Endothelial cell of hepatic sinusoid (primary cell): Measurements from ENCODE around the gene ABL2.

Experiments
- in situ Hi-C: cut with HindIII; loops from 2 replicates; pipeline ENCODE4 v1.10.0; 2017; ENCODE audit warnings: low sequenced_read_pairs

ABL2 gene

GRCh38 chr1:179141592-179142251, 87.8 kb downstream of the ABL2 start:
- in situ Hi-C loops = loop anchor here (25.0 kb wide), 1 partner anchor 146 kb away; the partner anchor contains the start of gene SOAT1

- in situ Hi-C loops = loop anchor here (25.0 kb wide), 1 partner anchor 149 kb away; the partner anchor contains the start of gene SOAT1
These were observed 90.7 kb downstream of the ABL2 start for GRCh38 chr1:179138755-179139154.

- in situ Hi-C loops = loop anchor here (25.0 kb wide), 1 partner anchor 150 kb away; the partner anchor contains the start of gene SOAT1
These were observed 91.7 kb downstream of the ABL2 start for GRCh38 chr1:179137617-179138255.

DNA sequence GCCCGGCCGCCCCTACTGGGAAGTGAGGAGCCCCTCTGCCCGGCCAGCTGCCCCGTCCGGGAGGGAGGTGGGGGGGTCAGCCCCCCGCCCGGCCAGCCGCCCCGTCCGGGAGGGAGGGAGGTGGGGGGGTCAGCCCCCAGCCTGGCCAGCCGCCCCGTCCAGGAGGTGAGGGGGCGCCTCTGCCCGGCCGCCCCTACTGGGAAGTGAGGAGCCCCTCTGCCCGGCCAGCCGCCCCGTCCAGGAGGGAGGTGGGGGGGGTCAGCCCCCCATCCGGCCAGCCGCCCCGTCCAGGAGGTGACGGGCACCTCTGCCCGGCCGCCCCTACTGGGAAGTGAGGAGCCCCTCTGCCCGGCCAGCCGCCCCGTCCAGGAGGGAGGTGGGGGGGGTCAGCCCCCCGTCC, 93.8 kb downstream of the ABL2 start:
- in situ Hi-C loops = loop anchor here (25.0 kb wide), 1 partner anchor 152 kb away; the partner anchor contains the start of gene SOAT1

- in situ Hi-C loops = loop anchor here (25.0 kb wide), 1 partner anchor 152 kb away; the partner anchor contains the start of gene SOAT1
These were observed 94.3 kb downstream of the ABL2 start for GRCh38 chr1:179135168-179135567.

- in situ Hi-C loops = loop anchor here (25.0 kb wide), 1 partner anchor 157 kb away; the partner anchor contains the start of gene SOAT1
These were observed 99.6 kb downstream of the ABL2 start for GRCh38 chr1:179129702-179130473.

GRCh38 chr1:179128520-179128919, 101.0 kb downstream of the ABL2 start:
- in situ Hi-C loops = loop anchor here (25.0 kb wide), 1 partner anchor 159 kb away; the partner anchor contains the start of gene SOAT1

- in situ Hi-C loops = loop anchor here (25.0 kb wide), 1 partner anchor 160 kb away; the partner anchor contains the start of gene SOAT1
These were observed 102.1 kb downstream of the ABL2 start for GRCh38 chr1:179127163-179127895.

DNA sequence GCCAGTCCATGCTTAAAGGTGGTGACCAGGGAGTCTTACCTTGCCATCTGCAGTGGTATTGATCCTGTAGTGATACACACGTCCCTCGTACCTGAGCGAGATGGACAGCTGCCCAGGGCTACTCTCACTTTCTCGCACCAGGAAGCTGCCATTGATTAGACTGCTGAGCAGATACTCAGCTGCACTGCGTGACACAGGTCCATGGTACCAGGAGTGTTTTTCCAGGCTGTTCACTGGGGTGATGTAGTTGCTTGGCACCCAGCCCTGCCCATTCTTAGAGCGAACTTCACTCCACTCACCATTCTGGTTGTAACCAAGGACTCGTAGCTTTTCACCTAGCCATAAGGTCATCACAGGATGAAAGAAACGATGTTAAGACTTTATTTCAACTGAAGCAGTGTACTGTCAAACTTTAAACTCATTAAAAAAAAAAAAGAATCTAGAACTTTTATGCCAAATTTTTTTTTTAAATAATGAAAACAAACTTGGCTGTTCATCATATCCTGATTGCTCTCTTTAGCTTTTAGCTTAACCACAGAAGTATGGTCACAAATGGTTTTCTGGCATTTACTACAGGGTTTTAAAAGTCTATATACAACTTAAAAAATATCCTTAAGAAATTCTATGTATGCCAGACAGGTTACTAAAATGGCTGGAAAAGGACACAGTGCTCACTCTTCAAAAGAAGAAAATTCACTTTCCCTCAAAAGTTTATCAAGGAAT, 103.0 kb downstream of the ABL2 start:
- in situ Hi-C loops = loop anchor here (25.0 kb wide), 1 partner anchor 161 kb away; the partner anchor contains the start of gene SOAT1

DNA sequence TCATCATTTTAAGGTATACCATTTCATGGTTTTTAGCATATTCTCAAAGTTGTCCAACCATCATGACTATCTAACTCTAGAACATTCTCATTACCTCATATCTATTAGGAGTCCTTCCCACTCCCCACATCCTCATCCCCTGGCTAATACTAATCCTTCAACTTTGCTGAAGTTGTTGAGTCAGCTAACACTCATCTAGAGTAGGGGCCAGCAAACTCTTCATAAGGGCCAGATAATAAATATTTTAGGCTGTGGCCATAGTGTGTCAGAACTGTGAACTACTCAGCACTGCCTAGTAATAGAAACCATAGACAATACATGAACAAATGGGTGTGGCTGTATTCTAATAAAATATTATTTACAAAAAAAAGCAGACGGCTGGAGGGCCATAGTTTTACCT, 104.6 kb downstream of the ABL2 start:
- in situ Hi-C loops = loop anchor here (5.0 to 25.0 kb wide), 3 partner anchors 52 to 237 kb away; partner anchors contain the start of genes AXDND1 and SOAT1

DNA sequence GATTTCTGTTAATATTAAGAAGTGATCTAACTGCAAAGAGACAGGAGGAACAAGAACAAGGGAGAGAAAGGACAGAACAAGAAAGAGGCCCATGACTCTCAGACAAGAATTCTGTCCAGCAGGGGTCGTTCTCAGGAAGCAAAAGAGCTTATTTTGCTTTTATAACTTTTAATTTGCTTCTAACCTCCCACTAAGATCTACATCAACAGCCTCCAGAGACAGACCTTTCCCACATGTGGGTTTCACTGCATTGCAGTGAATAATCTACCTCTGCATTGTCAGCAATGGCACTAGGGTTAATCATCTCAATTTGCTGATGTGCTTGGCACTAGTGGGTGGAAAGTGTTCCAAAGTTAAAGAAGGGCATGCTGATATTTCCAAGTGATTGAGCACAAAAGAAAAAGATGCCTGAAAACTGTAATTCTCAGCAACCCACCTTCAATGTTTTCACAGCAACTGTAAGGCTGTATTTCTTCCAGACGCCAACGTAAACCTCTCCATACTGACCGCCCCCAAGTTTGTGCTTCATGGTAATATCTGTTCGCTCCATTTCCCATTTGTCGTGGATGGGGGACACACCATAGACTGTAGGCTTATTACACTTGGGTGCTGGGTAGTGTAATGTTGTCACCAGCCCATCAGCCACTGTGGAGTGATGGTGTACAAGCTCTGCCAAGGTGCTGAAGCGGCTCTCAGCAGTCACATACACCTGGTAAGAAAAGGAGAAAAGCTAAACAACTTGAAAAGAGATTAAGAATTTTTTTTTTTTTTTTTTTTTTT, 108.1 kb downstream of the ABL2 start:
- in situ Hi-C loops = loop anchor here (5.0 to 25.0 kb wide), 2 partner anchors 56 to 241 kb away; partner anchors contain the start of gene AXDND1

- in situ Hi-C loops = loop anchor here (5.0 to 25.0 kb wide), 2 partner anchors 57 to 242 kb away; partner anchors contain the start of gene AXDND1
These were observed 108.7 kb downstream of the ABL2 start for GRCh38 chr1:179120736-179121135.

GRCh38 chr1:179119513-179119912, 110.0 kb downstream of the ABL2 start:
- in situ Hi-C loops = loop anchor here (25.0 kb wide), 1 partner anchor 243 kb away; the partner anchor contains the start of gene AXDND1

DNA sequence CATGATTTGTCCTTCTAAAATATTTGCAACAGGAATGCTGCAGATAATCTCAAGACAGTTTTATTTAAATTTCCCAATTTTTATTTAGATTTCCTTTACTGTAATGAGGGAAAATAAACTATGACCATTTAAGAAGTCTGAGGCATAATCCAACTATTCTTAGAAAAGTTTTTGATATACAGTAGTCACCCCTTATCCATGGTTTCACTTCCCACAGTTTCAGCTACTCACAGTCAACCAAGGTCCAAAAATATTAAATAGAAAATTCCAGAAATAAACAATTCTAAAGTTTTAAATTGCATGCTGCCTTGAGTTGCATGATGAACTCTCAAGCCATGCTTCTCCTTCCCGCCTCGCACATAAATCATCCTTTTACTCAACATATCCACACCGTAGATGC, 114.3 kb downstream of the ABL2 start:
- in situ Hi-C loops = loop anchor here (25.0 kb wide), 1 partner anchor 247 kb away; the partner anchor contains the start of gene AXDND1

- in situ Hi-C loops = loop anchor here (25.0 kb wide), 1 partner anchor 254 kb away; the partner anchor contains the start of gene AXDND1
These were observed 120.8 kb downstream of the ABL2 start for GRCh38 chr1:179108644-179109043.

- in situ Hi-C loops = loop anchor here (25.0 kb wide), 1 partner anchor 254 kb away; the partner anchor contains the start of gene AXDND1
These were observed 121.5 kb downstream of the ABL2 start for GRCh38 chr1:179107706-179108629.

- in situ Hi-C loops = loop anchor here (25.0 kb wide), 1 partner anchor 257 kb away; the partner anchor contains the start of gene AXDND1
These were observed 124.1 kb downstream of the ABL2 start for GRCh38 chr1:179105393-179105792.
